ENCODE measurements around the gene LINC00237.

LINC00237 gene

DNA sequence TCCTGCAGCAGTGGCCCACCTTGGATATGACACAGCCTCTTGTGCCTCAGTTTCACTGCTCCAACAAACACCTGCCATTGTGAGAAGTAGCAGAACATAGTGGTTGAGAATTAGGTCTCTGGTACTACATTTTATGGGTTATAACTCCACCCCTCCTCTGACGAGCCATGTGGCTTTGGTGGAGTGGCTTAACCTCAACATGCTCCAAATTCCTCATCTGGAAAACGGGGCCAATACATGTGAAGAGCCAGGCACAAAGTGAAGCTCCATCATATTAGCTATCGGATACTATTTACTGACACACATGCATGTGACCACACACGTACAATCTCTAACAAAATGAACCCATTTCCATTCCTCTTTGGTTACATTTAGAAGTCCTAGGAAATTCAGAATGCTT is 11.4 kb upstream of the LINC00237 start:
- H3K27ac ChIP-seq, result no peak overlapping the region
- no peak overlapping the region for H3K4me3 ChIP-seq (IDR thresholded peaks at IDR 0.05; ENCODE audit: insufficient read depth, low read depth, low read length)
- H3K9ac ChIP-seq, result no peak overlapping the region
- H4K20me1 ChIP-seq (ENCODE audit: insufficient read depth), result no peaks in the 10 kb centered on the region
- no peak overlapping the region for H2AFZ ChIP-seq (ENCODE audit: low read depth)
- no peaks in the 10 kb centered on the region for H3K36me3 ChIP-seq (ENCODE audit: insufficient read depth)
- no peaks in the 10 kb centered on the region for H3K79me2 ChIP-seq (ENCODE audit: insufficient read depth, low read depth)
- H3K4me1 ChIP-seq (ENCODE audit: low read depth, poor library complexity, severe bottlenecking), result no peaks in the 10 kb centered on the region
- H3K27me3 ChIP-seq (ENCODE audit: insufficient read depth, low read depth), result no peaks in the 10 kb centered on the region
- TF ChIP-seq CTCF (conservative IDR thresholded peaks at IDR 0.05; ENCODE audit: low read depth, low read length), result no peak
- no peak overlapping the region for H3K4me2 ChIP-seq

DNA sequence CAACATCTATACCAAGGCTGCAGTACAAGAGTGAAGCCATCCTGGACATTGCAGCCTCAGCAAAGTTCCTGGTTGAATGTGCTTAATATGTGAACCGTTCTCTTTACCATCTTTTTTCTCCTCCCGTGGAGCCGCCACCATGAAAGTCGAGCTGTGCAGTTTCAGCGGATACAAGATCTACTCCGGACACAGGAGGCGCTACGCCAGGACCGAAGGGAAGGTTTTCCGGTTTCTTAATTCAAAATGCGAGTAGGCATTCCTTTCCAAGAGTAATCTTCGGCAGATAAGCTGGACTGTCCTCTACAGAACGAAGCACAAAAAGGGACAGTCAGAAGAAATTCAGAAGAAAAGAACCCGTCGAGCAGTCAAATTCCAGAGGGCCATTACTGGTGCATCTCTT is 8.4 kb upstream of the LINC00237 start:
- no peak overlapping the region for H2AFZ ChIP-seq (ENCODE audit: low read depth)
- H3K27me3 ChIP-seq (ENCODE audit: insufficient read depth, low read depth), result no peaks in the 10 kb centered on the region
- no peak overlapping the region for H3K9ac ChIP-seq
- no peak for TF ChIP-seq CTCF (conservative IDR thresholded peaks at IDR 0.05; ENCODE audit: low read depth, low read length)
- no peak overlapping the region for H3K4me2 ChIP-seq
- H3K36me3 ChIP-seq (ENCODE audit: insufficient read depth), result no peaks in the 10 kb centered on the region
- no peaks in the 10 kb centered on the region for H3K4me1 ChIP-seq (ENCODE audit: low read depth, poor library complexity, severe bottlenecking)
- H3K4me3 ChIP-seq (IDR thresholded peaks at IDR 0.05; ENCODE audit: insufficient read depth, low read depth, low read length), result no peak overlapping the region
- no peaks in the 10 kb centered on the region for H3K79me2 ChIP-seq (ENCODE audit: insufficient read depth, low read depth)
- H4K20me1 ChIP-seq (ENCODE audit: insufficient read depth), result no peaks in the 10 kb centered on the region
- H3K27ac ChIP-seq, result no peak overlapping the region

- Histone ChIP-seq H4K20me1 (ENCODE audit: insufficient read depth) (no peaks in the 10 kb centered on the region), H3K4me3 (IDR thresholded peaks at IDR 0.05; ENCODE audit: insufficient read depth, low read depth, low read length) (no peak overlapping the region), H3K9ac (no peak overlapping the region), H3K36me3 (ENCODE audit: insufficient read depth) (no peaks in the 10 kb centered on the region), H3K27ac (no peak overlapping the region), H3K4me2 (no peak overlapping the region), H3K79me2 (ENCODE audit: insufficient read depth, low read depth) (no peaks in the 10 kb centered on the region), H2AFZ (ENCODE audit: low read depth) (no peak overlapping the region), H3K4me1 (ENCODE audit: low read depth, poor library complexity, severe bottlenecking) (no peaks in the 10 kb centered on the region), H3K27me3 (ENCODE audit: insufficient read depth, low read depth) (no peaks in the 10 kb centered on the region)
- TF ChIP-seq CTCF (conservative IDR thresholded peaks at IDR 0.05; ENCODE audit: low read depth, low read length), result no peak
Measured at GRCh38 chr20:21113697-21114096, 7.5 kb upstream of the LINC00237 start.

- no peak overlapping the region for H2AFZ ChIP-seq (ENCODE audit: low read depth)
Measured at GRCh38 chr20:21111416-21111815, 5.3 kb upstream of the LINC00237 start.

More at GRCh38 chr20:21111416-21111815, 5.3 kb upstream of the LINC00237 start:
- H3K4me2 ChIP-seq, result no peak overlapping the region
- H3K79me2 ChIP-seq (ENCODE audit: insufficient read depth, low read depth), result no peaks in the 10 kb centered on the region
- TF ChIP-seq CTCF (conservative IDR thresholded peaks at IDR 0.05; ENCODE audit: low read depth, low read length), result no peak
- no peaks in the 10 kb centered on the region for H3K36me3 ChIP-seq (ENCODE audit: insufficient read depth)
- no peaks in the 10 kb centered on the region for H3K4me1 ChIP-seq (ENCODE audit: low read depth, poor library complexity, severe bottlenecking)
- no peak overlapping the region for H3K27ac ChIP-seq
- H3K27me3 ChIP-seq (ENCODE audit: insufficient read depth, low read depth), result no peaks in the 10 kb centered on the region
- H3K4me3 ChIP-seq (IDR thresholded peaks at IDR 0.05; ENCODE audit: insufficient read depth, low read depth, low read length), result no peak overlapping the region
- H4K20me1 ChIP-seq (ENCODE audit: insufficient read depth), result no peaks in the 10 kb centered on the region
- H3K9ac ChIP-seq, result no peak overlapping the region
